SK-N-SH (cell line): ENCODE data around the gene CDK10. TPM values are rescaled to one million over a fixed set of nuclear protein-coding genes. Genes with fewer than 3 reads are reported as not detected.
A peak's percentile ranks its signal among the peaks of the same experiment; 100 is the strongest.
"Not testable (repeated sequence)": the region's sequence is repeated elsewhere in the genome, so short reads cannot be mapped to it uniquely, and the experiment has no call there.

Experiments used
- CTCF ChIA-PET: fragments of 300-600, 350-600 bp; formaldehyde crosslinking; extraction: SDS; loops from one replicate; lab custom pipeline; 2021; lab: Yijun Ruan, JAX
- POLR2A ChIA-PET: fragments of 350-600 bp; sonication (Branson Sonifier 250); formaldehyde crosslinking; extraction: SDS; loops from one replicate; lab custom pipeline; 2020; ENCODE audit warnings: antibody characterized with exemption, inconsistent platforms; lab: Yijun Ruan, JAX
- DNase-seq: peaks from one replicate; pipeline ENCODE4 v3.0.0; 2012
- H2AFZ ChIP-seq: fragments of 200-600 bp; sonication (generic); 2 replicates; pipeline ENCODE4 v1.8.1; 2016; ENCODE audit warnings: antibody characterized with exemption, mild to moderate bottlenecking, low read depth
- H3F3A ChIP-seq: fragments of 200-600 bp; sonication (generic); replicated peaks from 2 replicates; pipeline ENCODE3; 2016; ENCODE audit warnings: antibody characterized with exemption, mild to moderate bottlenecking; ENCODE audit not compliant: insufficient read depth
- H3K27ac ChIP-seq, 2 experiments: fragments of 200-500 bp in 1 of 2; fragments of 200-600 bp in 1 of 2; sonication (Bioruptor generic) in 1 of 2; sonication (generic), shearing (Covaris generic) in 1 of 2; 2 replicates each; pipeline versions ENCODE4 v1.5.1 to v1.6.1; 2014 to 2016; ENCODE audit warnings: low read depth in 2 of 2, inconsistent platforms in 1 of 2, low read length in 1 of 2, mild to moderate bottlenecking in 1 of 2, mixed read lengths in 1 of 2
- H3K27me3 ChIP-seq: fragments of 200-600 bp; sonication (generic), shearing (Covaris generic); 2 replicates; pipeline ENCODE4 v1.6.1; 2016; ENCODE audit warnings: mixed run types; ENCODE audit not compliant: insufficient read depth
- H3K36me3 ChIP-seq, 2 experiments: fragments of 200-500 bp in 1 of 2; fragments of 200-600 bp in 1 of 2; sonication (Bioruptor generic) in 1 of 2; sonication (generic) in 1 of 2; replicated peaks in 1 of 2; 2 replicates each; pipeline versions ENCODE3 to v1.5.1; 2014 to 2016; ENCODE audit warnings: low read length in 1 of 2, mild to moderate bottlenecking in 1 of 2; ENCODE audit not compliant: insufficient read depth in 2 of 2, control insufficient read depth in 1 of 2
- H3K4me1 ChIP-seq, 2 experiments: fragments of 200-500 bp in 1 of 2; fragments of 200-600 bp in 1 of 2; sonication (Bioruptor generic) in 1 of 2; sonication (generic), shearing (Covaris generic) in 1 of 2; 2 replicates each; pipeline versions ENCODE4 v1.5.1 to v1.6.1; 2014 to 2016; ENCODE audit warnings: low read depth in 1 of 2, low read length in 1 of 2, mixed run types in 1 of 2; ENCODE audit not compliant: insufficient read depth in 2 of 2, control insufficient read depth in 1 of 2
- H3K4me2 ChIP-seq: fragments of 200-600 bp; sonication (generic), shearing (Covaris generic); 2 replicates; pipeline ENCODE4 v1.6.1; 2017; ENCODE audit warnings: mixed run types
- H3K4me3 ChIP-seq, 2 experiments: fragments of 200-500 bp in 1 of 2; fragments of 200-600 bp in 1 of 2; sonication (Bioruptor generic) in 1 of 2; sonication (generic), shearing (Covaris generic) in 1 of 2; 2 replicates each; pipeline versions ENCODE4 v1.5.1 to v1.8.1; 2014 to 2016; ENCODE audit warnings: low read depth in 2 of 2, inconsistent platforms in 1 of 2, low read length in 1 of 2, mild to moderate bottlenecking in 1 of 2, mixed read lengths in 1 of 2, moderate library complexity in 1 of 2
- H3K79me2 ChIP-seq: fragments of 200-600 bp; sonication (generic); 2 replicates; pipeline ENCODE4 v1.8.1; 2017; ENCODE audit warnings: mild to moderate bottlenecking; ENCODE audit not compliant: insufficient read depth
- H3K9ac ChIP-seq: fragments of 200-600 bp; sonication (generic); 2 replicates; pipeline ENCODE4 v1.6.1; 2017; ENCODE audit warnings: mixed run types
- H3K9me2 ChIP-seq: fragments of 200-600 bp; sonication (generic); 2 replicates; pipeline ENCODE4 v1.6.1; 2017; ENCODE audit warnings: mixed run types
- H3K9me3 ChIP-seq: fragments of 200-600 bp; sonication (generic); 2 replicates; pipeline ENCODE4 v1.6.1; 2017; ENCODE audit warnings: mixed run types, mild to moderate bottlenecking, moderate library complexity
- H4K20me1 ChIP-seq: fragments of 200-600 bp; sonication (generic); 2 replicates; pipeline ENCODE4 v1.6.1; 2017; ENCODE audit warnings: mild to moderate bottlenecking, mixed run types; ENCODE audit not compliant: insufficient read depth
- JUND ChIP-seq: IDR thresholded peaks from 2 replicates; pipeline ENCODE4 v1.4.0; 2012
- MEF2A ChIP-seq: IDR thresholded peaks from 2 replicates; pipeline ENCODE4 v1.4.0; 2012; ENCODE audit warnings: low read depth, borderline replicate concordance
- NRF1 ChIP-seq: IDR thresholded peaks from 2 replicates; pipeline ENCODE4 v1.6.1; 2012; ENCODE audit warnings: low read depth, mild to moderate bottlenecking, low read length
- RAD21 ChIP-seq: IDR thresholded peaks from 2 replicates; pipeline ENCODE4 v1.6.1; 2012; ENCODE audit warnings: mild to moderate bottlenecking, low read length
- RXRA ChIP-seq: IDR thresholded peaks from 2 replicates; pipeline ENCODE4 v1.4.0; 2012; ENCODE audit warnings: low read depth, mild to moderate bottlenecking, borderline replicate concordance
- YY1 ChIP-seq: IDR thresholded peaks from 2 replicates; pipeline ENCODE4 v1.4.0; 2012; ENCODE audit warnings: low read depth, mild to moderate bottlenecking
- WGBS: methylation state at CpG from one replicate; pipeline ENCODE4 v1.1.6; 2017; ENCODE audit warnings: low lambda C conversion rate; 5-methylcytosine and 5-hydroxymethylcytosine counted together
- polyA plus RNA-seq, 3 experiments: library from polyadenylated mRNA; depleted of rRNA; stranded (reverse); fragments of >200 nt; gene quantifications; 2 replicates each; pipeline ENCODE4 v1.2.3, GENCODE V29; 2012
- TF ChIP-seq, protein P1 (sequence below): IDR thresholded peaks from 2 replicates; pipeline ENCODE4 v1.4.0; 2012; ENCODE audit warnings: low read depth, borderline replicate concordance
- TF ChIP-seq, protein P2 (sequence below): IDR thresholded peaks from 2 replicates; pipeline ENCODE4 v1.4.0; 2012; ENCODE audit warnings: low read depth
- TF ChIP-seq, protein P3 (sequence below): fragments of 200-600 bp; sonication (generic); IDR thresholded peaks from 2 replicates; pipeline ENCODE4 v1.6.1; 2017; ENCODE audit warnings: antibody characterized with exemption, mild to moderate bottlenecking, moderate library complexity
- TF ChIP-seq, protein P4 (sequence below): IDR thresholded peaks from 2 replicates; pipeline ENCODE4 v1.4.0; 2012; ENCODE audit warnings: low read depth, borderline replicate concordance

CDK10 gene
- polyA plus RNA-seq, 1 of the 3 experiments (the other 2 are of a cell fraction), result 84.7 TPM

- Histone ChIP-seq H3K9me2 (no peaks in the 10 kb centered on the region), H3K79me2 (peaks cover 12% of the 10 kb centered on the region; the same call in 1 of the 2 replicates), H3K27ac (no peak overlapping the region)
- POLR2A ChIA-PET, result no interaction called here
- DNase-seq, result peak; percentile 15
- TF ChIP-seq, protein P1, sequence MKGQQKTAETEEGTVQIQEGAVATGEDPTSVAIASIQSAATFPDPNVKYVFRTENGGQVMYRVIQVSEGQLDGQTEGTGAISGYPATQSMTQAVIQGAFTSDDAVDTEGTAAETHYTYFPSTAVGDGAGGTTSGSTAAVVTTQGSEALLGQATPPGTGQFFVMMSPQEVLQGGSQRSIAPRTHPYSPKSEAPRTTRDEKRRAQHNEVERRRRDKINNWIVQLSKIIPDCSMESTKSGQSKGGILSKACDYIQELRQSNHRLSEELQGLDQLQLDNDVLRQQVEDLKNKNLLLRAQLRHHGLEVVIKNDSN, result no peak
- TF ChIP-seq RXRA (no peak), RAD21 (no peak), JUND (no peak), NRF1 (no peak), YY1 (no peak), MEF2A (no peak)
- TF ChIP-seq, protein P2, sequence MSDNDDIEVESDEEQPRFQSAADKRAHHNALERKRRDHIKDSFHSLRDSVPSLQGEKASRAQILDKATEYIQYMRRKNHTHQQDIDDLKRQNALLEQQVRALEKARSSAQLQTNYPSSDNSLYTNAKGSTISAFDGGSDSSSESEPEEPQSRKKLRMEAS, result no peak
- TF ChIP-seq, protein P3, sequence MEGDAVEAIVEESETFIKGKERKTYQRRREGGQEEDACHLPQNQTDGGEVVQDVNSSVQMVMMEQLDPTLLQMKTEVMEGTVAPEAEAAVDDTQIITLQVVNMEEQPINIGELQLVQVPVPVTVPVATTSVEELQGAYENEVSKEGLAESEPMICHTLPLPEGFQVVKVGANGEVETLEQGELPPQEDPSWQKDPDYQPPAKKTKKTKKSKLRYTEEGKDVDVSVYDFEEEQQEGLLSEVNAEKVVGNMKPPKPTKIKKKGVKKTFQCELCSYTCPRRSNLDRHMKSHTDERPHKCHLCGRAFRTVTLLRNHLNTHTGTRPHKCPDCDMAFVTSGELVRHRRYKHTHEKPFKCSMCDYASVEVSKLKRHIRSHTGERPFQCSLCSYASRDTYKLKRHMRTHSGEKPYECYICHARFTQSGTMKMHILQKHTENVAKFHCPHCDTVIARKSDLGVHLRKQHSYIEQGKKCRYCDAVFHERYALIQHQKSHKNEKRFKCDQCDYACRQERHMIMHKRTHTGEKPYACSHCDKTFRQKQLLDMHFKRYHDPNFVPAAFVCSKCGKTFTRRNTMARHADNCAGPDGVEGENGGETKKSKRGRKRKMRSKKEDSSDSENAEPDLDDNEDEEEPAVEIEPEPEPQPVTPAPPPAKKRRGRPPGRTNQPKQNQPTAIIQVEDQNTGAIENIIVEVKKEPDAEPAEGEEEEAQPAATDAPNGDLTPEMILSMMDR, result no peak
- TF ChIP-seq, protein P4, sequence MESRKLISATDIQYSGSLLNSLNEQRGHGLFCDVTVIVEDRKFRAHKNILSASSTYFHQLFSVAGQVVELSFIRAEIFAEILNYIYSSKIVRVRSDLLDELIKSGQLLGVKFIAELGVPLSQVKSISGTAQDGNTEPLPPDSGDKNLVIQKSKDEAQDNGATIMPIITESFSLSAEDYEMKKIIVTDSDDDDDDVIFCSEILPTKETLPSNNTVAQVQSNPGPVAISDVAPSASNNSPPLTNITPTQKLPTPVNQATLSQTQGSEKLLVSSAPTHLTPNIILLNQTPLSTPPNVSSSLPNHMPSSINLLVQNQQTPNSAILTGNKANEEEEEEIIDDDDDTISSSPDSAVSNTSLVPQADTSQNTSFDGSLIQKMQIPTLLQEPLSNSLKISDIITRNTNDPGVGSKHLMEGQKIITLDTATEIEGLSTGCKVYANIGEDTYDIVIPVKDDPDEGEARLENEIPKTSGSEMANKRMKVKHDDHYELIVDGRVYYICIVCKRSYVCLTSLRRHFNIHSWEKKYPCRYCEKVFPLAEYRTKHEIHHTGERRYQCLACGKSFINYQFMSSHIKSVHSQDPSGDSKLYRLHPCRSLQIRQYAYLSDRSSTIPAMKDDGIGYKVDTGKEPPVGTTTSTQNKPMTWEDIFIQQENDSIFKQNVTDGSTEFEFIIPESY, result no peak
- TF ChIP-seq, all 33 proteins: peak for 0
- Histone ChIP-seq H3F3A (peaks cover under 1% of the 10 kb centered on the region), H3K4me2 (no peak overlapping the region), H3K27me3 (no peaks in the 10 kb centered on the region), H3K9ac (no peak overlapping the region), H3K9me3 (no peaks in the 10 kb centered on the region), H3K4me3 (no peak overlapping the region), H3K4me1 (peaks cover 0 to 15% of the 10 kb centered on the region in 2 experiments; a peak in 1 of 4 replicates), H4K20me1 (peaks cover 2% of the 10 kb centered on the region; the same call in 1 of the 2 replicates), H3K36me3 (peaks cover 14 to 70% of the 10 kb centered on the region in 2 experiments), H2AFZ (no peak overlapping the region)
- 100% methylated on average over 10 of the region's 32 CpGs for WGBS
- CTCF ChIA-PET, result interaction anchor here (1.0 to 2.4 kb wide), 3 partner anchors 128 to 216 kb away, joined by 3 to 6 read pairs (median 3); no protein-coding TSS in a partner anchor
Observed at GRCh38 chr16:89693931-89694783, 7.7 kb downstream of the CDK10 start.

DNA sequence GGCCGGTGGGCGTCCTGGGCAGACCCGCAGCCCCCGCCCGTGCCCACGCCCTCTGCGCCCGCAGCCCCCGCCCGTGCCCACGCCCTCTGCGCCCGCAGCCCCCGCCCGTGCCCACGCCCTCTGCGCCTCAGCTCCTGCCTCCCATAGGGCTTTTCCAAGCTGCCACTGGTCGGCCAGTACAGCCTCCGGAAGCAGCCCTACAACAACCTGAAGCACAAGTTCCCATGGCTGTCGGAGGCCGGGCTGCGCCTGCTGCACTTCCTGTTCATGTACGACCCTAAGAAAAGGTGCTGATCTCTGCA lies 8.2 kb downstream of the CDK10 start:
- CTCF ChIA-PET, result interaction anchor here (1.0 to 2.4 kb wide), 3 partner anchors 129 to 215 kb away, joined by 3 to 6 read pairs (median 3); no protein-coding TSS in a partner anchor
- H3K4me3 ChIP-seq, H3K4me2 ChIP-seq, H4K20me1 ChIP-seq, H2AFZ ChIP-seq, H3K9me3 ChIP-seq, H3K9ac ChIP-seq, H3K79me2 ChIP-seq, H3K27me3 ChIP-seq, H3K27ac ChIP-seq, H3K9me2 ChIP-seq, POLR2A ChIA-PET, H3F3A ChIP-seq: not testable (repeated sequence)
- DNase-seq, result peak; percentile 4
- Histone ChIP-seq H3K36me3 (peaks cover 10 to 68% of the 10 kb centered on the region in 2 experiments), H3K4me1 (peaks cover 2 to 16% of the 10 kb centered on the region in 2 experiments; a peak in 1 of 4 replicates)
- 96% methylated on average over 21 of the region's 23 CpGs for WGBS
